HCT116 (cell line): Measurements from ENCODE around the gene TACC2.

Source experiments
- CBX3 ChIP-seq: IDR thresholded peaks from 2 replicates; pipeline ENCODE4 v1.6.1; 2012; ENCODE audit warnings: low read depth
- CTCF ChIP-seq, 3 experiments: fragments of 200-600 bp in 1 of 3; sonication (generic) in 1 of 3; IDR thresholded peaks in 2 of 3; conservative IDR thresholded peaks in 1 of 3; 2 replicates each; pipeline ENCODE4 v1.5.1; 2012 to 2017; ENCODE audit warnings: low read depth in 2 of 3, low read length in 2 of 3, antibody characterized with exemption in 1 of 3, borderline replicate concordance in 1 of 3, control low read depth in 1 of 3, mild to moderate bottlenecking in 1 of 3, mixed read lengths in 1 of 3, mixed run types in 1 of 3, moderate library complexity in 1 of 3; ENCODE audit not compliant: insufficient read depth in 1 of 3
- EGR1 ChIP-seq: IDR thresholded peaks from 2 replicates; pipeline ENCODE4 v1.6.1; 2012; ENCODE audit warnings: low read depth
- EZH2 ChIP-seq: fragments of 200-600 bp; sonication (generic); IDR thresholded peaks from 2 replicates; pipeline ENCODE4 v1.6.1; 2017; ENCODE audit warnings: antibody characterized with exemption, mixed run types
- EZH2phosphoT487 ChIP-seq: fragments of 200-600 bp; IDR thresholded peaks from 2 replicates; pipeline ENCODE4 v1.6.1; 2018; ENCODE audit warnings: antibody characterized with exemption, borderline replicate concordance
- POLR2A ChIP-seq: IDR thresholded peaks from 2 replicates; pipeline ENCODE4 v1.7.0; 2011; ENCODE audit warnings: borderline replicate concordance; ENCODE audit not compliant: insufficient read depth, insufficient read length; ENCODE audit errors: extremely low read depth
- POLR2AphosphoS5 ChIP-seq: IDR thresholded peaks from 2 replicates; pipeline ENCODE4 v1.6.1; 2011; ENCODE audit warnings: mild to moderate bottlenecking, low read depth, low read length, moderate library complexity
- RAD21 ChIP-seq: IDR thresholded peaks from 2 replicates; pipeline ENCODE4 v1.6.1; 2012; ENCODE audit warnings: low read depth, mild to moderate bottlenecking
- SP1 ChIP-seq: IDR thresholded peaks from 2 replicates; pipeline ENCODE4 v1.6.1; 2012; ENCODE audit warnings: low read depth
- YY1 ChIP-seq: IDR thresholded peaks from 2 replicates; pipeline ENCODE4 v1.6.1; 2011; ENCODE audit warnings: low read length, low read depth, moderate library complexity, mild to moderate bottlenecking; ENCODE audit not compliant: insufficient replicate concordance; ENCODE audit errors: extremely low read depth
- ZFX ChIP-seq: fragments of 450-650 bp; IDR thresholded peaks from 2 replicates; pipeline ENCODE4 v1.6.1; 2017
- ZNF274 ChIP-seq: fragments of 200-500 bp; sonication (Bioruptor generic); IDR thresholded peaks from 2 replicates; pipeline ENCODE4 v1.6.1; 2014; ENCODE audit warnings: mild to moderate bottlenecking, low read depth, low read length, inconsistent platforms
- TF ChIP-seq, protein P1 (sequence below): IDR thresholded peaks from 2 replicates; pipeline ENCODE4 v1.6.1; 2012; ENCODE audit warnings: low read depth

GRCh38 chr10:121988361-121989324 lies at the start of gene TACC2:
- no peak for TF ChIP-seq EZH2
- no peak for TF ChIP-seq ZFX
- TF ChIP-seq EGR1, result peak; percentile 78
- peak; percentile 40; the same call in 1 of the 2 replicates for TF ChIP-seq SP1
- no peak for TF ChIP-seq POLR2A
- no peak for TF ChIP-seq CTCF (IDR thresholded peaks at IDR 0.05 in 2 of 3, conservative IDR thresholded peaks at IDR 0.05 in 1 of 3; ENCODE audit: borderline replicate concordance in 1 of 3, insufficient read depth in 1 of 3, low read depth in 2 of 3, low read length in 2 of 3)
- TF ChIP-seq POLR2AphosphoS5, result no peak
- peak; percentile 11; the same call in 1 of the 2 replicates for TF ChIP-seq RAD21
- TF ChIP-seq, protein P1, sequence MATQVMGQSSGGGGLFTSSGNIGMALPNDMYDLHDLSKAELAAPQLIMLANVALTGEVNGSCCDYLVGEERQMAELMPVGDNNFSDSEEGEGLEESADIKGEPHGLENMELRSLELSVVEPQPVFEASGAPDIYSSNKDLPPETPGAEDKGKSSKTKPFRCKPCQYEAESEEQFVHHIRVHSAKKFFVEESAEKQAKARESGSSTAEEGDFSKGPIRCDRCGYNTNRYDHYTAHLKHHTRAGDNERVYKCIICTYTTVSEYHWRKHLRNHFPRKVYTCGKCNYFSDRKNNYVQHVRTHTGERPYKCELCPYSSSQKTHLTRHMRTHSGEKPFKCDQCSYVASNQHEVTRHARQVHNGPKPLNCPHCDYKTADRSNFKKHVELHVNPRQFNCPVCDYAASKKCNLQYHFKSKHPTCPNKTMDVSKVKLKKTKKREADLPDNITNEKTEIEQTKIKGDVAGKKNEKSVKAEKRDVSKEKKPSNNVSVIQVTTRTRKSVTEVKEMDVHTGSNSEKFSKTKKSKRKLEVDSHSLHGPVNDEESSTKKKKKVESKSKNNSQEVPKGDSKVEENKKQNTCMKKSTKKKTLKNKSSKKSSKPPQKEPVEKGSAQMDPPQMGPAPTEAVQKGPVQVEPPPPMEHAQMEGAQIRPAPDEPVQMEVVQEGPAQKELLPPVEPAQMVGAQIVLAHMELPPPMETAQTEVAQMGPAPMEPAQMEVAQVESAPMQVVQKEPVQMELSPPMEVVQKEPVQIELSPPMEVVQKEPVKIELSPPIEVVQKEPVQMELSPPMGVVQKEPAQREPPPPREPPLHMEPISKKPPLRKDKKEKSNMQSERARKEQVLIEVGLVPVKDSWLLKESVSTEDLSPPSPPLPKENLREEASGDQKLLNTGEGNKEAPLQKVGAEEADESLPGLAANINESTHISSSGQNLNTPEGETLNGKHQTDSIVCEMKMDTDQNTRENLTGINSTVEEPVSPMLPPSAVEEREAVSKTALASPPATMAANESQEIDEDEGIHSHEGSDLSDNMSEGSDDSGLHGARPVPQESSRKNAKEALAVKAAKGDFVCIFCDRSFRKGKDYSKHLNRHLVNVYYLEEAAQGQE, result no peak
- TF ChIP-seq YY1, result peak; percentile 34
- TF ChIP-seq CBX3, result peak; percentile 61; the same call in 1 of the 2 replicates
- no peak for TF ChIP-seq ZNF274
- no peak for TF ChIP-seq EZH2phosphoT487
